Lung (tissue), 16 donors: Measurements from ENCODE around the gene MON1B. TPM values are rescaled to one million over a fixed set of nuclear protein-coding genes. Genes with fewer than 3 reads are reported as not detected.
A peak's percentile ranks its signal among the peaks of the same experiment; 100 is the strongest.

Experiments
- ATAC-seq: fragments of 200-7000 bp; cut with Tn5 transposase; one replicate; pipeline ENCODE4 v1.9.1; 2020; ENCODE audit warnings: moderate number of reproducible peaks; ENCODE audit not compliant: insufficient read depth, low FRiP score
- DNase-seq, 3 donors: peaks; one replicate each; pipeline ENCODE4 v3.0.0-alpha.2; 2013 to 2017
- H3K27ac ChIP-seq, 2 donors: one replicate each; pipeline ENCODE4 v1.5.1; 2013; ENCODE audit warnings: mild to moderate bottlenecking in 2 of 2, moderate library complexity in 2 of 2, control low read depth in 1 of 2, inconsistent platforms in 1 of 2, low read depth in 1 of 2, low read length in 1 of 2
- H3K27me3 ChIP-seq, 3 donors: one replicate each; pipeline ENCODE4 v1.5.1; 2013; ENCODE audit warnings: low read length in 2 of 3; ENCODE audit not compliant: control insufficient read depth in 3 of 3, insufficient read depth in 3 of 3
- H3K36me3 ChIP-seq, 4 donors: one replicate each; pipeline ENCODE4 v1.5.1; 2013; ENCODE audit warnings: low read length in 4 of 4, mild to moderate bottlenecking in 1 of 4, moderate library complexity in 1 of 4; ENCODE audit not compliant: control insufficient read depth in 4 of 4, insufficient read depth in 4 of 4
- H3K4me1 ChIP-seq, 5 donors: one replicate each; pipeline ENCODE4 v1.5.1; 2013; ENCODE audit warnings: low read length in 5 of 5, mild to moderate bottlenecking in 2 of 5, moderate library complexity in 1 of 5; ENCODE audit not compliant: control insufficient read depth in 5 of 5, insufficient read depth in 5 of 5
- H3K4me3 ChIP-seq: one replicate; pipeline ENCODE4 v1.5.1; 2013; ENCODE audit warnings: mild to moderate bottlenecking, control low read depth, moderate library complexity
- H3K9ac ChIP-seq, 2 donors: one replicate each; pipeline ENCODE4 v1.5.1; 2013; ENCODE audit warnings: low read length in 2 of 2, control low read depth in 1 of 2; ENCODE audit not compliant: insufficient read depth in 1 of 2
- H3K9me3 ChIP-seq, 4 donors: one replicate each; pipeline ENCODE4 v1.5.1; 2013; ENCODE audit warnings: low read length in 3 of 4, mild to moderate bottlenecking in 1 of 4, moderate library complexity in 1 of 4; ENCODE audit not compliant: control insufficient read depth in 4 of 4, insufficient read depth in 3 of 4
- WGBS, 2 donors: extraction: QIAGEN DNeasy Blood & Tissue Kit; methylation state at CpG; one replicate each; pipeline ENCODE4 v1.1.7; 2013; 5-methylcytosine and 5-hydroxymethylcytosine counted together
- long read RNA-seq, 5 donors: transcript quantifications; one replicate each; lab custom pipeline, GENCODE V29; 2026
- polyA plus RNA-seq, 2 donors: library from polyadenylated mRNA; stranded (reverse); fragments of 200-250 nt; gene quantifications; one replicate each; pipeline ENCODE4 v1.2.1, GENCODE V29; 2013
- total RNA-seq, 2 donors: library from RNA; depleted of rRNA in 1 of 2; stranded (reverse); fragments of >200 nt in 1 of 2; gene quantifications; one replicate each; pipeline ENCODE4 v1.2.1, GENCODE V29; 2014 to 2021
- TF ChIP-seq, protein P1 (sequence below): IDR thresholded peaks from 2 replicates; pipeline ENCODE4 v1.5.1; 2012; ENCODE audit warnings: mild to moderate bottlenecking; ENCODE audit errors: control extremely low read depth, extremely low read depth
- donor health status: control.
- donor health status: control.
- donor health status: Bipolar disorder and iron deficiency.
- donor health status: healthy.
- donor health status: DM: yes; HTN: yes; CAD: no.

MON1B gene
- total RNA-seq (10 to 100 TPM in 1 of 2 donors, 1 to 10 TPM in 1; 8.8 to 77.8 TPM), polyA plus RNA-seq (10 to 100 TPM; 16.2 to 31.5 TPM)
- long read RNA-seq, donor 1, full-length matches to known transcripts: 7 of 7 reads
- long read RNA-seq, donor 1, partial matches to known transcripts: 0 of 7 reads
- long read RNA-seq, donor 1, other reads (novel, unspliced or antisense): 0 of 7 reads
- long read RNA-seq, donor 2, partial matches to known transcripts: 0 of 5 reads
- long read RNA-seq, donor 2, other reads (novel, unspliced or antisense): 0 of 5 reads
- long read RNA-seq, donor 3, full-length matches to known transcripts: 10 of 10 reads
- long read RNA-seq, donor 3, partial matches to known transcripts: 0 of 10 reads
- long read RNA-seq, donor 3, other reads (novel, unspliced or antisense): 0 of 10 reads
- long read RNA-seq, donor 4, partial matches to known transcripts: 0 of 4 reads
- long read RNA-seq, donor 4, other reads (novel, unspliced or antisense): 0 of 4 reads
- long read RNA-seq, donor 5, full-length matches to known transcripts: 12 of 12 reads
- long read RNA-seq, donor 5, partial matches to known transcripts: 0 of 12 reads
- long read RNA-seq, donor 5, other reads (novel, unspliced or antisense): 0 of 12 reads

- peaks cover 0 to 21% (median 8%) of the 10 kb centered on the region in 4 donors for H3K36me3 ChIP-seq
- ATAC-seq (peak; percentile 98), DNase-seq (peak; percentile 99 to 100 (median 99))
- peaks cover 0 to 10% (median 9%) of the 10 kb centered on the region in 5 donors for H3K4me1 ChIP-seq
- no peaks in the 10 kb centered on the region for H3K27me3 ChIP-seq
- H3K9me3 ChIP-seq: no peaks in the 10 kb centered on the region
- H3K9ac ChIP-seq: peak within 1 kb of the TSS; percentile 75 to 87
- TF ChIP-seq, protein P1, sequence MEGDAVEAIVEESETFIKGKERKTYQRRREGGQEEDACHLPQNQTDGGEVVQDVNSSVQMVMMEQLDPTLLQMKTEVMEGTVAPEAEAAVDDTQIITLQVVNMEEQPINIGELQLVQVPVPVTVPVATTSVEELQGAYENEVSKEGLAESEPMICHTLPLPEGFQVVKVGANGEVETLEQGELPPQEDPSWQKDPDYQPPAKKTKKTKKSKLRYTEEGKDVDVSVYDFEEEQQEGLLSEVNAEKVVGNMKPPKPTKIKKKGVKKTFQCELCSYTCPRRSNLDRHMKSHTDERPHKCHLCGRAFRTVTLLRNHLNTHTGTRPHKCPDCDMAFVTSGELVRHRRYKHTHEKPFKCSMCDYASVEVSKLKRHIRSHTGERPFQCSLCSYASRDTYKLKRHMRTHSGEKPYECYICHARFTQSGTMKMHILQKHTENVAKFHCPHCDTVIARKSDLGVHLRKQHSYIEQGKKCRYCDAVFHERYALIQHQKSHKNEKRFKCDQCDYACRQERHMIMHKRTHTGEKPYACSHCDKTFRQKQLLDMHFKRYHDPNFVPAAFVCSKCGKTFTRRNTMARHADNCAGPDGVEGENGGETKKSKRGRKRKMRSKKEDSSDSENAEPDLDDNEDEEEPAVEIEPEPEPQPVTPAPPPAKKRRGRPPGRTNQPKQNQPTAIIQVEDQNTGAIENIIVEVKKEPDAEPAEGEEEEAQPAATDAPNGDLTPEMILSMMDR: no peak
- peak within 1 kb of the TSS; percentile 89 to 97 for H3K27ac ChIP-seq
- WGBS, 2 donors: 0% methylated on average over 63 of the region's 63 CpGs
- H3K4me3 ChIP-seq: peak within 1 kb of the TSS; percentile 85
These were observed at the start of gene MON1B for GRCh38 chr16:77190478-77191258. Gene MON1B, plus strand, starts transcription at chr16:77191190. Its CDS starts 296 bp downstream, at chr16:77191486.

DNA sequence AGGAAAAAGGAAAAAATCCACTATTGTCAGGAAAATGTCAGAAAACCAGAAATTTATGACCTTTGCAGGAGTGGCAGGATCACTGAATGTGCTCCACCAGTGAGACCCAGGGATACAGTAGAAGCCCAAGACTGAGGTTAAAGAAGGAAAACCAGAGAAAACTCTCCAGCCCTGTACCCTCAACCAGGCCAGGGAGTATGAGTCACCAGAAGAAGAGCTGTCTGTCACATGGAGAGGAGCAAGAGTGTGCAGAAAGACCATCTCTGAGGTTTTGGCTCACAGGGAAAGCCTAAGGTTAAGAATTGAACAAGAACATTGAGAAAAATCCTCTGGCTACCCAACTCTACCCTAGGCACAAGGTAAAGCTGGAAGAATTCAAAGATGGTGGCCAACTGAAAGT is 47.6 kb upstream of the MON1B start:
- Histone ChIP-seq H3K27ac (no peak overlapping the region), H3K27me3 (no peaks in the 10 kb centered on the region), H3K4me3 (no peak overlapping the region), H3K9ac (no peak overlapping the region), H3K4me1 (no peaks in the 10 kb centered on the region), H3K36me3 (no peaks in the 10 kb centered on the region), H3K9me3 (peaks cover 0 to 4% (median 0%) of the 10 kb centered on the region in 4 donors)
- no peak for DNase-seq
- TF ChIP-seq, protein P1: no peak
- no peak for ATAC-seq

DNA sequence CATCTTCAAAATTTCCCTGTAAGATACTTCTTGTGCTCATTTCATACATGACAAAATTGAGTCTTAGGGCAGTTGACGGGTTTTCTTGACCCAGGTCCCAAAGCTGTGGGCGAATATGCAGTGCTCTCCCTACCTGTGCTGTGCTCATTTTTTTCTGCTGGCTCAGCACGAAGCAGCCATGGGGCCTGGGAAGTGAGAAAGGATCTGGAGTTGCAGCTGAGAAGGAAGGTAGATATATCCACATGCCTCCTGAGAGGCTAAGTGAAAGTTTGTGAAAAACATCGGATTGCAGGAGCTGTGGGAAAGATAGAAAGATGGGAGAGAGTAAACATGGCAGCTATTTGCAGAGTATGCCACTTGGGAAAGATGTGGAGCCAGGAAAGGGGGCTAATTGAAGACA is 42.9 kb upstream of the MON1B start:
- peaks cover 0 to 4% (median 1%) of the 10 kb centered on the region in 4 donors for H3K9me3 ChIP-seq
- H3K4me1 ChIP-seq: no peaks in the 10 kb centered on the region
- WGBS, 2 donors: 82 to 84% methylated on average over 4 of the region's 4 CpGs
- no peaks in the 10 kb centered on the region for H3K36me3 ChIP-seq
- DNase-seq (no peak), ATAC-seq (no peak)
- H3K4me3 ChIP-seq: no peak overlapping the region
- no peak overlapping the region for H3K27ac ChIP-seq
- no peaks in the 10 kb centered on the region for H3K27me3 ChIP-seq
- TF ChIP-seq, protein P1: no peak
- no peak overlapping the region for H3K9ac ChIP-seq
